A673 (cell line): ENCODE results near the gene MTMR3. TPM values are rescaled to one million over a fixed set of nuclear protein-coding genes. Genes with fewer than 3 reads are reported as not detected.

Experiments
- BruUV-seq: library from RNA; stranded (reverse); fragments of 400-500 nt; replicated peaks from 2 replicates; lab custom pipeline; 2021; lab: Mats Ljungman, UMichigan
- CTCF ChIA-PET: fragments of 300-600 bp; sonication (Branson Sonifier 250); formaldehyde crosslinking; loops from one replicate; lab custom pipeline; 2022; ENCODE audit warnings: antibody characterized with exemption; lab: Charles Lee
- POLR2A ChIA-PET: fragments of 300-600 bp; sonication (Branson Sonifier 250); formaldehyde crosslinking; loops from one replicate; lab custom pipeline; 2022; ENCODE audit warnings: antibody characterized with exemption; ENCODE audit not compliant: low non-redundant PET; lab: Charles Lee
- DNase-seq: peaks from one replicate; pipeline ENCODE4 v3.0.0-alpha.2; 2015; ENCODE audit warnings: low spot score
- H3K27ac ChIP-seq: fragments of 200-600 bp; sonication (generic); 2 replicates; pipeline ENCODE4 v1.5.1; 2016; ENCODE audit warnings: mixed run types, low read depth, mild to moderate bottlenecking, mixed read lengths, antibody characterized with exemption, low read length; ENCODE audit not compliant: poor library complexity, severe bottlenecking
- H3K27me3 ChIP-seq: fragments of 200-600 bp; sonication (generic); replicated peaks from 2 replicates; pipeline ENCODE4 v1.6.1; 2017; ENCODE audit warnings: mixed run types, low read depth, mild to moderate bottlenecking, mixed read lengths, antibody characterized with exemption, low read length; ENCODE audit not compliant: insufficient read depth, poor library complexity
- H3K36me3 ChIP-seq: fragments of 200-600 bp; sonication (generic); 2 replicates; pipeline ENCODE4 v1.6.1; 2016; ENCODE audit warnings: mixed run types, mild to moderate bottlenecking, mixed read lengths, antibody characterized with exemption, low read length; ENCODE audit not compliant: insufficient read depth, poor library complexity, severe bottlenecking
- H3K4me1 ChIP-seq: fragments of 200-600 bp; sonication (generic); 2 replicates; pipeline ENCODE4 v1.6.1; 2017; ENCODE audit warnings: mixed run types, mild to moderate bottlenecking, mixed read lengths, antibody characterized with exemption, low read length; ENCODE audit not compliant: insufficient read depth, poor library complexity, severe bottlenecking
- H3K4me3 ChIP-seq: fragments of 200-600 bp; sonication (generic); 2 replicates; pipeline ENCODE4 v1.5.1; 2016; ENCODE audit warnings: low read depth, mixed run types, mild to moderate bottlenecking, mixed read lengths, low read length; ENCODE audit not compliant: poor library complexity, severe bottlenecking
- H3K9me3 ChIP-seq: fragments of 200-600 bp; sonication (generic); 2 replicates; pipeline ENCODE4 v1.6.1; 2016; ENCODE audit warnings: mixed run types, low read depth, mild to moderate bottlenecking, mixed read lengths, antibody characterized with exemption, low read length; ENCODE audit not compliant: poor library complexity, severe bottlenecking
- EZH2 ChIP-seq: fragments of 200-600 bp; sonication (generic); IDR thresholded peaks from 2 replicates; pipeline ENCODE4 v1.6.1; 2017; ENCODE audit warnings: borderline replicate concordance, low read depth, mild to moderate bottlenecking, mixed read lengths, antibody characterized with exemption, low read length; ENCODE audit not compliant: poor library complexity, severe bottlenecking
- intact Hi-C: fragments of 100-400 bp; cut with micrococcal nuclease; formaldehyde crosslinking; loops from one replicate; pipeline ENCODE4 v1.10.0; 2022; ENCODE audit not compliant: unreplicated experiment
- total RNA-seq: library from RNA; stranded (reverse); gene quantifications from 2 replicates; pipeline ENCODE4 v1.2.3, GENCODE V29; 2021
- TF ChIP-seq, protein P1 (sequence below): fragments of 300-800, 200-600 bp; sonication (generic); conservative IDR thresholded peaks from 2 replicates; pipeline ENCODE4 v1.5.1; 2017; ENCODE audit warnings: low read depth, mild to moderate bottlenecking, antibody characterized with exemption, low read length, moderate library complexity, mixed read lengths

The MTMR3 gene
- total RNA-seq, 1 experiment from 2014 or later = 25.0 TPM

DNA sequence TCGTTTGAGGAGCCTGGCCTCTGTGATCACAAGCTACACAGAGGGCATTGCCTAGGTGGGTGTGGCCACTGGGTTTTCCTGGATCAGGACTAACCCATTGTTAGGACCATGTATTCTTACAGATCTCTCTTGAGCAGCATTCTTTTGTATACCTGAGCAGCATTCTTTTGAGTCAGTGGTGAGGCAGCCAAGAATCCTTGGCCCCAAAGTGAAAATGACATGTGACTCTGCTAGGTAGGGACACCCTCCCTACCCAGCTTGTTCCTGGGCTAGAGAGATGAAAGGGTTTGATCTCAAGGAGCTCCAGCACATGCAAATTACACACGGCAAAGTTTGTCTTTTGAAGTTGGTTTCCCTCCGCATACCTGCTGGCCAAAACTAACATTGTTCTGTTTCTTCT lies 142.2 kb downstream of the MTMR3 start:
- H3K4me1 ChIP-seq = no peaks in the 10 kb centered on the region
- no peak for DNase-seq
- no peak overlapping the region for H3K27ac ChIP-seq
- BruUV-seq = no TSS peak
- H3K9me3 ChIP-seq = no peaks in the 10 kb centered on the region
- intact Hi-C loops = no loop called here
- TF ChIP-seq EZH2 = no peak
- ChIA-PET POLR2A (interaction anchor here (0.7 kb wide), 1 partner anchor 10 kb away, joined by 3 read pairs; no protein-coding TSS in a partner anchor), CTCF (no interaction called here)
- H3K4me3 ChIP-seq = no peak overlapping the region
- no peaks in the 10 kb centered on the region for H3K27me3 ChIP-seq
- H3K36me3 ChIP-seq = peaks cover 24% of the 10 kb centered on the region

DNA sequence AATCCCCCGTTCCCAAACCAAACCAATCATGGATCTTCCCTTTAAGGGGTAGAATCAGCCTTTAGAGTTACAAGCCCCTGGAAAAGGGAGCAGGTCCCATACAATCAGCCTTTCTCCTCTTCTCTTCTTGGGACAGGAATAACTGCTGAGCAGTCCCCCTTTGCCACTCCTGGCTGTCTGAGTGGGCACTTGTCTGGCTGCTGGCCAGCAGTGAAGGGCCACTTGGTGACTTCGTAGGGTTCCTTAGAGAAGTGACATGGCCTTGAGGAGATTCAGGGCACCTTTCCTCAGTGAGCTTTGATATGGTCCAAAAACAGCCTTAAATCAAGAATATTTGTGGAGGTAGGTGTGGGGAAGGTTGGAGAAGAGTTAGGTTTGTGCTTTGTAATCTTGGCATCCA lies 143.8 kb downstream of the MTMR3 start:
- CTCF ChIA-PET = no interaction called here
- TF ChIP-seq, protein P1, sequence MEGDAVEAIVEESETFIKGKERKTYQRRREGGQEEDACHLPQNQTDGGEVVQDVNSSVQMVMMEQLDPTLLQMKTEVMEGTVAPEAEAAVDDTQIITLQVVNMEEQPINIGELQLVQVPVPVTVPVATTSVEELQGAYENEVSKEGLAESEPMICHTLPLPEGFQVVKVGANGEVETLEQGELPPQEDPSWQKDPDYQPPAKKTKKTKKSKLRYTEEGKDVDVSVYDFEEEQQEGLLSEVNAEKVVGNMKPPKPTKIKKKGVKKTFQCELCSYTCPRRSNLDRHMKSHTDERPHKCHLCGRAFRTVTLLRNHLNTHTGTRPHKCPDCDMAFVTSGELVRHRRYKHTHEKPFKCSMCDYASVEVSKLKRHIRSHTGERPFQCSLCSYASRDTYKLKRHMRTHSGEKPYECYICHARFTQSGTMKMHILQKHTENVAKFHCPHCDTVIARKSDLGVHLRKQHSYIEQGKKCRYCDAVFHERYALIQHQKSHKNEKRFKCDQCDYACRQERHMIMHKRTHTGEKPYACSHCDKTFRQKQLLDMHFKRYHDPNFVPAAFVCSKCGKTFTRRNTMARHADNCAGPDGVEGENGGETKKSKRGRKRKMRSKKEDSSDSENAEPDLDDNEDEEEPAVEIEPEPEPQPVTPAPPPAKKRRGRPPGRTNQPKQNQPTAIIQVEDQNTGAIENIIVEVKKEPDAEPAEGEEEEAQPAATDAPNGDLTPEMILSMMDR = no peak
- no peak for TF ChIP-seq EZH2
- no TSS peak for BruUV-seq

DNA sequence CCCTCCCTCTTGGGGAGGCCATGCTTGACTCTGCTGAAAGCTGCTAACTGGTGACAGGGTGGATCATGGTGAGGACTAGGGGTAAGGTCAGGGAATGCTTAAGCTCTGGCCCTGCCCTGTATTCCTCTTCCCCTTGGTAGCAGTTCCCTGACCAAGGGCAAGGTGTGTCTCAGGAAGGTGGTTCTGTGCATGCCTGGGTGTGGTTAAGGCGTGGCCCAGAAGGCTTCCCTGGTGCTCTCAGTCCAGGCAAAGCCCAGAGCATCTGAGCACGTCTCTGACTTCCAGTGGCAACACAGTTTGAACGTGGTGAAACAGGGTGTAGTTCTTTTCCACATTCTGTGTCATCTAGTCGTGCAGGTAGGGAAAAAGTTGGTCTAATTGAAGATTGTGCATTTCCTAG lies 144.2 kb downstream of the MTMR3 start:
- BruUV-seq = no TSS peak
- intact Hi-C loops = no loop called here
- Histone ChIP-seq H3K36me3 (peaks cover 20% of the 10 kb centered on the region), H3K9me3 (no peaks in the 10 kb centered on the region), H3K27me3 (no peaks in the 10 kb centered on the region), H3K4me3 (no peak overlapping the region), H3K27ac (no peak overlapping the region), H3K4me1 (no peaks in the 10 kb centered on the region)
- DNase-seq = no peak
- POLR2A ChIA-PET = no interaction called here
- TF ChIP-seq, protein P1 = no peak
- no peak for TF ChIP-seq EZH2
- CTCF ChIA-PET = no interaction called here

More for the DNA sequence above, 143.8 kb downstream of the MTMR3 start:
- Histone ChIP-seq H3K9me3 (no peaks in the 10 kb centered on the region), H3K4me3 (no peak overlapping the region), H3K27me3 (no peaks in the 10 kb centered on the region), H3K27ac (no peak overlapping the region), H3K4me1 (no peaks in the 10 kb centered on the region), H3K36me3 (peaks cover 20% of the 10 kb centered on the region)
- intact Hi-C loops = no loop called here
- POLR2A ChIA-PET = no interaction called here
- DNase-seq = no peak

DNA sequence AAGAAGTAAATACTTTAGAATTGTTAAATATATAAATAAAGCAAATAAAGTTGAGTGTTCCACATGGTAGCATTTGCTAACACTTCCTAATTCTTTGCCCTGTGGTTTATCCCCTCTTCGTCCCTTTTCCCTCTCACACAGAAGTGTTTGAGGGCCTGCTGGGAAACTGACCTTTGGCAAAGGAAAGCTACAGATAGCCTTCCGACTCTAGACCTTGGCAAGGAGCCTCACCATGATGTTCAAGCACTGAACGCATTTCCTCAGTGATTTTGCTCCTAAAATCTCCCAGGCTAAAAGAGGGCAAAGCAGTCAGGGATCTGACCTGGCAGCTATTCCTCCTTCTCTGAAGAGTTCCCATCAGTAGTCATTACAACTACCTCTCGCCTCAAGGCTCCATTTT lies 144.8 kb downstream of the MTMR3 start:
- H3K4me3 ChIP-seq = no peak overlapping the region
- no peaks in the 10 kb centered on the region for H3K27me3 ChIP-seq
- POLR2A ChIA-PET = no interaction called here
- intact Hi-C loops = no loop called here
- TF ChIP-seq EZH2 = no peak
- TF ChIP-seq, protein P1 = no peak
- H3K36me3 ChIP-seq = peaks cover 17% of the 10 kb centered on the region
- CTCF ChIA-PET = no interaction called here
- H3K9me3 ChIP-seq = no peaks in the 10 kb centered on the region
- no peaks in the 10 kb centered on the region for H3K4me1 ChIP-seq
- no TSS peak for BruUV-seq
- DNase-seq = no peak
- H3K27ac ChIP-seq = no peak overlapping the region
